ENCODE measurements around the gene GTF3C5.
"Not testable (repeated sequence)": the region's sequence is repeated elsewhere in the genome, so short reads cannot be mapped to it uniquely, and the experiment has no call there.

Gene GTF3C5

GRCh38 chr9:132997591-132997990 lies 33.2 kb upstream of the GTF3C5 start:
- DNase-seq = no peak

- not testable (repeated sequence) for DNase-seq
Measured at GRCh38 chr9:132998221-132998620, 32.6 kb upstream of the GTF3C5 start.

DNA sequence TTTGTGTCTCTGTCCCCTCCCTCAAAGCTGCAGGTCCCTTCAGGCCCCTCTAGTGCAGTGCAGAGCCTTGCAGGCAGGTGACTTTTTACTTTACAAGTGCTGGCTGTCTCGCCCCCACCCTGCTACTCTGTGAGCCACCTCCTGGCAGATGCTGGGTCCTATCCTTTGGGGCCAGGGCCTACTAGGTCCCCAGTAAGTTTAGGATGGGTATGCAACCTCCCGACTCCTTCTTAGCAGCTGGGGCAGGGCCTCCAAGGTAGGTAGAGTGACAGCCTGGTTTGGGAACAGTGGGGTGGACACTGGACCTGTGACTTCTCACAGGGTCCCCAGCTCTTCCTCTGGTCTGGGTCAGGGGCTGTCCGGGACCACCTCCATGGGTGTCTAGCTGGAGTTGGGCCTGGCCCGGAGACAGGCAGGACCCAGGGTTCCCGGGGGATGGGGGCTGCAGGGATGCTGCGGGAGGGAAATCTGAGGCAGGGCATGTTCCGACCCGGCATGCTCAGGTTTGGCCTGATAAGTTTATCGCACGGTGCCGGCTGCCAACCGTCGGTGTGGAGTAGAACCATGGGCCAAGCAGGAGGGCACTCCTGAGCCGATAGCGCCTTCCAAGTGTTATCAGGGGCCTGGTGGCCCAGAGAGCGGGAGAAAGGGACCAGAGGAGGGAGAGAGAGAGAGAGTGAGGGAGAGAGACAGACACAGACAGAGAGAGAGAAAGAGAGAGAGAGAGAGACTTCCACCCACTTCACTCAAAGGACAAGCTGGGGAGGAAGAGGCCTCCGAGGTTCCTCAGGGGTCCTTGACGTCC lies 31.8 kb upstream of the GTF3C5 start:
- DNase-seq = no peak

GRCh38 chr9:133002147-133003070 lies 28.4 kb upstream of the GTF3C5 start:
- DNase-seq = no peak

- DNase-seq = no peak
Measured at GRCh38 chr9:133003071-133003461, 27.7 kb upstream of the GTF3C5 start.

DNA sequence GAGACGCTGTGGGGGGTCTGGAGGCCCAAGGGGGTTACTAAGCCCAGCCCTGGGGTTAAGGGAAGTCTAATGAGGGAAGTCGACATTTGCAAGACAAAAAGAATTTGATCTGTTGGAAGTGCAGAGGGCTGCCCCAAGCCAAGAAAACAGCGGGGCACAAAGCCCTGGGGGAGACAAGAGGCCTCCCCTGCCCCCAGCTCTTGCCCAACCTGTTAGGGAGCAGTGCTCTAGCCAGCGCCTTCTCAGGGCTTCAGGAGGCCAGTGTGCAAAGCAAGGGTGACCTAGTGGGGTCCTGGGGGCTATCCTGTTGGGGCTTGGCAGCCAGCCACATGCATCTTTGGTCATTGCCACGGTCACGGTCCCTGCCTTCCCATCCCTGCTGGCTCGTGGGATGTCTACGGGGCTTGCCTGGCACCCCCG lies 27.1 kb upstream of the GTF3C5 start:
- DNase-seq = no peak

DNA sequence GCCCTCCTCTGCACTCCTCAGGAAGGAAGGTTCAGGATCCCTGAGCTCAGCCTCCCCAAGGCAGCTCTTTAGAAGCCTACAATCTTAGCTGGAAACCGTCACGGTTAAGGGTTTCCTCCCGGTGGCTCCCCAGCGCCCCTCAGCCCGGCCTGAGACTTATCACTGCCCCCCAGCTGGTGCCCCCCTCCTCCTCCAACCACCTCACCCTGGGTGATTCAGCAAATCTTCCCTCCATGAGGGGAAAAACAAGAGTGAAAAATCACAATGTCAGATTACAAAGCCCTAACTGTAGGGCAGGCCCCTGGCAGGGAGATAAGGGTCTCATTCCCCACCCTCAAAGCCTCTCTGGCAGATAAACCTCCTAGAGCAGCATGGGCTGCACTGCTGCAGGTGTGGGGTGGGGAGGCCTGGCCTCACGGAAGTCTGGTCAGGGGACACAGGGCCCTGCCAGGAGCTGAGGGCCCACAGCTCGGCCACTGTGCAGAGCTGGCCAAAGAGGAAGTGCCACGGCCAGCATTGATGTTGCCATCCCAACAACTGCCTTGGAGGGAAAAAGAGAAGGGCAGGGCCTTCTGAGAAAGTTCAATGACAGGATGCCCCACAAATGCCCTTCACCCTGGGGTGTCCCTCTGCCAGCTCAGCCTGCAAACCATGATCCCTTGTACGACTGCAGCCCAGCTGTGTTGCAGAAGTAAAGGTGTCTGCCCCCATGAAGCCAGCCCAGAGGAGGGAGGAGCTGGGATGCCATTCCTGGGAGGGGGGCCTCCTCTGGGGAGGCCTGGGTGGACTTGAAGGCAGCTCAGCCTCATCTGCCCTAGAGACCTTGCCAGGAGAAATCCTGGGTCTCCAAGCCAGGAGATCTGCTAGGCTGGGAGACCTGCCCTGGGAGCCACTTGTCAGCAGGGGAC lies 26.5 kb upstream of the GTF3C5 start:
- no peak for DNase-seq

- no peak for DNase-seq
Measured at GRCh38 chr9:133004999-133005760, 25.6 kb upstream of the GTF3C5 start.

DNA sequence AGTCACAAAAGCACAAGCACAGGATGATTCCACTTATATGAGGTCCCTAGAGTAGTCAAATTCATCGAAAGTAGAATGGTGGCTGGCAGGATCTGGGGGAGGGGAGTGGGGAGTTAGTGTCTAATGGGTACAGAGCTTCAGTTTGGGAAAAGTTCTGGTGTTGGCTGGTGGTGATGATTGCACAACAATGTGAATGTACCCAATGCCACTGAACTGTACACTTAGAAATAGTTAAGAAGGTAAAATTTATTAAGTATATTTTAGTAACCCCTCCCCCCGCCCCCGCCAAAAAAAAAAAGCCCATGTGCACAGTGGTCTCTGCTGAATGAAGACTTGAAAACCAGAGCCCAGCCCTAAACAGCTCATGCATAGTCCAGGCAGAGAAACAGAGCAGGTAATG lies 24.8 kb upstream of the GTF3C5 start:
- no peak for DNase-seq

DNA sequence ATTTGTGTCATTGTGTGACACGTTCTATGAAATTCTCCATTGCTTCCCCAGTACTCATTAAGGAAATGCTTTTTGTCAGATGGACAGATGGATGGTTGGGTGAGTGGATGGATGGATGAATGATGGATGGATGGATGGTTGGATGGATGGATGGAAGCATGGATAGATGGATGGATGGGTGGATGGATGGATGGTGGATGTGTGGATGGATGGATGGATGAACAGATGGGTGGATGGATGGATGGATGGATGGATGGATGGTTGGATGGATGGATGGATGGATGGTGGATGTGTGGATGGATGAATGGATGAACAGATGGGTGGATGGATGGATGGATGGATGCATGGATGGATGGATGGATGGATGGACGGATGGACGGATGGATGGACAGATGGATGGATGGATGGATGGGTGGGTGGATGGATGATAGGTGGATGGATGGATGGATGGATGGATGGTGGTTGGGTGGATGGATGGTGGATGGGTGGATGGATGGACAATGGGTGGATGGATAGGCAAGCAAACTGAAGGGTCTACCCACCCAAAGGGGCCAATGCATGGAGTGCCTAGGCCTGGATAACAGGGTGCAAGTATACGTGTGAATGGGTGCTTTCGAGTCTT lies 24.0 kb upstream of the GTF3C5 start:
- no peak for DNase-seq

DNA sequence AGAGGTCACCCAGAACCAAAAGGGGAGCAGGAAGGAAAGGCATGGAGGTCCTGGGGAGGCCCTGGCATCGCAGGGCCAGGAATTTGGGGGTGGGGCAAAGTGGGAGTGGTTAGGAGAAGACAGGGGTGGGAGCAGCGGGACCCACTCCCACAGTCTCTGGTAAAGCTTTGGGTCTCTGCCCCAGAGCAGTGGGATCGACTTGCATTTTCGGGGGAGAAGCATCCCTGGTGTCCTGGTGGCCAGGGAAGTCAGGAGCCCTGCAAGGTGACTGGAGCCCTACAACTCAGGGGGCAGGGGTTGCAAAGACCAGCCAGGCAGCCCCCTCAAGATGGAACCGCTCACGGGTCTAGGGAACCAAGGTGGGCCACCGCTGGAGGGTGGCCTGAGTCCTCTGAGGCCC lies 22.4 kb upstream of the GTF3C5 start:
- DNase-seq = no peak

- DNase-seq = no peak
Measured at GRCh38 chr9:133008824-133009223, 22.0 kb upstream of the GTF3C5 start.

DNA sequence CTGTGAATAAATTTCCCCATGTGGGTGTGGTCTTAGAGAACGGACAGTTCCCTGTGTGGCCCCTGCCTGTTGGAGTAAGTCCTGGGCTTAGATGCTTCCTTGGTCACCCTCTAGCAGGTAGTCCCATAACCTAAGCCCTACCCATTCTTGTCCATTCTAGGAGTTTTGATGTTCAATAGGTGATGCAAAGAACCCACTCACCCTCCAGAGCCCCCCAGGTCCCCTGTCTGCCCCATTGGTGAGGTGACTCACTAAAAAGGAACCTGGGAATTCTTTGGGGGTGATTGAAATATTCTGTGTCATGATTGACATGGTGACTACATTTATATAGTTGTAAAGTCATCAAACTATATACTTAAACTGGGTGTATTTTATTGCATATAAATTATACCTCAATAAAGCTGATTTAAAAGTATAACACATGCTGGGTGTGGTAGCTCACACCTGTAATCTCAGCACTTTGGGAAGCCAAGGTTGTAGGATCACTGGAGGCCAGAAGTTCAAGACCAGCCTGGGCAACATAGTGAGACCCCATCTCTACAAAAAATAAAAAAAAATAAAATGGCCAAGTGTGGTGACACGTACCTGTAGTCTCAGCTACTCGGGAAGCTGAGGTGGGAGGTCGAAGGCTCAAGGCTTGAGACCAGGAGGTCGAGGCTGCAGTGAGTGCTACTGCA lies 20.8 kb upstream of the GTF3C5 start:
- no peak for DNase-seq

GRCh38 chr9:133014696-133015095 lies 16.1 kb upstream of the GTF3C5 start:
- DNase-seq = no peak

DNA sequence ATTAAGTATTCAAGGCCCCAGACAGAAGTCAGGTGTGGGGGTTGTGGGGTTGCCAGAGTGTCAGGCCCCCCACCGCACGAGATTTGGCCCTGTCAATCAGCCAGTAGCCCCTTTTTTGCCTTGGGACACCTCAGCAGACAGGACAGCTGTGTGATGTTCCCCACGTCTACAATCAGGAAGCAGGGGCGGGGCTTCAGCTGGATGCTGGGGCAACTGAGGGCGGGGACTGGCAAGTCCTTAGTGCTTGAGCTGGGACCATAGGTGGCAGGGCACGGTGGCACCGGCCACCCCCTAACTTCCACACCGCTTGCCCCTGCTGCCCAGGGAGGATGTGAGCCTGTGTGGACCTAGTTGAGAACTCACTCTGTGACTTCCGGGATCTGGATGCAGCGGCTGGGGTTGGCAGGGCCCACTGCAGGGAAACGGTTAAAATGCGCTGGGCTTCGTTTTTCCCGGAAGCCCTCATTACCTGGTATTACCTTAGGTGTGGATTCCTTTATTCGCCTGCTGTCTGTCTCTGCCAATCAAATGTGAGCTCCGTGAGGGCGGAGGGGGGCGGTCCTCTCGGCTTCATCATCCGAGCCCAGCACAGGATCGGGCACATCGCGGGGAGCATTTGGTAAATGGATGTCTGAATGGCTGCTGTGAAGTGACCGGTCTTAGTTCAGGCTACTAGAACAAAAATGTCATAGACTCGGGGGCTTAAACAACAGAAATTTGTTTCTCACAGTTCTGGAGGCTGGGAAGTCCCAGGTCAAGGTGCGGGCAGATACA lies 7.5 kb upstream of the GTF3C5 start:
- DNase-seq = no peak

- DNase-seq = no peak
Measured at GRCh38 chr9:133026426-133026825, 4.4 kb upstream of the GTF3C5 start.

GRCh38 chr9:133027134-133027533 lies 3.7 kb upstream of the GTF3C5 start:
- DNase-seq = no peak

- no peak for DNase-seq
Measured at GRCh38 chr9:133028221-133028620, 2.6 kb upstream of the GTF3C5 start.

DNA sequence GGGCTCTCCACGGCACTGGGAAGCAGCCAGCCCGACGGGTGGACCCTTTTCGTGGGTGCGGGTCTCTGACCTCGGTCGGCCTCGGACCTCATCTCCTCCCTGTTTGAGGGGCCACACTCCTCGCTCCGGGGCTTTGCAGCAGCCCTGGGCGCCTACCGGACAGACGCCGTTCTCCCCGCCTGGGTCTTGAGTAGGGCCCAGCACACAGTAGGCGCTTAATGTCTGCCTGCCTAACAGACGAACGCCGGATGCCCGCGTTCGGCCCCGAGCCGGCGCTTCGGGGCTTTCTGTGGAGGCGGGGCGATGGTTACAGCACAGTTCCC lies 842 bp upstream of the GTF3C5 start:
- no peak for DNase-seq

- no peak for DNase-seq
Measured at GRCh38 chr9:133031130-133031422, 279 bp downstream of the GTF3C5 start.

DNA sequence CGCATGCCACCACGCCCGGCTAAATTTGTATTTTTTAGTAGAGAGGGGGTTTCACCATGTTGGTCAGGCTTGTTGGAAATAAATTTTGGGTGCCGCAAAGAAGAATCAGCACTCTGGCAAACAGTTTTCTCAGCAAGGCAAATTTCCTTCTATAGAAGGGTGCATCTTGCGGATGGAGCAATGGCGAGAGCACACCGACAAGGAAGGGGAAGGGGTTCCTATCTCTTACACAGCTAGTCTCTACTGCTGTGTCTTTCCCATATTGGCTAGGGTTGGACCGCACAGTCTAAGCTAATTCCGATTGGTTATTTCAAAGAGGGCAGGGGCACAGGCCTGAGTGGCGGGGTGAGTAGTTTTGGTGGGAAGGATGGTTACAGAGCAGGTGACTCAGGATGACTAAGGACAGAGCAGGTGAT lies 707 bp downstream of the GTF3C5 start:
- no peak for DNase-seq
